ENCODE results near the gene DOK4. TPM values are rescaled to one million over a fixed set of nuclear protein-coding genes. Genes with fewer than 3 reads are reported as not detected.

The DOK4 gene
- total and polyA plus RNA-seq, 12 donors = 3.6 to 10.7 (median 8.0) TPM

DNA sequence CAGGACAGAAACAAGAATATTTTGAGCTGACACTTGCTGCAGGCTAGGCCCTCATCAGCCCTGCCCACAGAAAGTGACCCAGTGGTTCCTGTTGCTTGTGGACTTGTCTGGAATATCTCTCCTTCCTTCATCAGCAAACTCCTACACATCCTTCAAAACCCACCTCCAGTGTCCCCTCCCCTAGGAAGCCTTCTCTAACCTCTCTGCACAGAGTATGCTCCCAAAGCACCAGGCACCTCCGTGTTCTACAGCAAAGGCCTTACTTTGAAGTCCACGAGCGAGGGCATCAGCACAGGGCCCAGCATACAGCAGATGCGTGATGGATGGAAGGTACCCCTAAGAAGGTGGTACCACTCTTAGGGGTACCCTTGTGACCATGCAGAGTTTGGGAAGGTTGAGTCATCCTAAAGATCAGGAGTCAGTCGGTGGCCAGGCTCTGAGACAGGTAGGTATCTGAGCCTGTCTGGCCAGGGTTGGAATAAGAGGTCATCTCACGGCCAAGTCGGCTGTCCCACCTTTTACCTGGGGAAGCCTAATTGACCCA lies 48.1 kb upstream of the DOK4 start:
- ATAC-seq (no peak), DNase-seq (peak in 1 of 2 donors; percentile 2)
- WGBS, 2 donors = 97 to 98% methylated on average over 7 of the region's 7 CpGs
- Histone ChIP-seq H3K4me1 (peaks cover 7 to 82% (median 48%) of the 10 kb centered on the region in 9 donors), H3K4me3 (no peak overlapping the region), H3K27me3 (peaks cover 0 to 54% (median 0%) of the 10 kb centered on the region in 7 donors), H3K27ac (peak overlapping the region in 4 of 10 donors; percentile 8 to 37 (median 9)), H3K36me3 (no peaks in the 10 kb centered on the region), H3K9me3 (no peaks in the 10 kb centered on the region)
- TF ChIP-seq, protein P1, sequence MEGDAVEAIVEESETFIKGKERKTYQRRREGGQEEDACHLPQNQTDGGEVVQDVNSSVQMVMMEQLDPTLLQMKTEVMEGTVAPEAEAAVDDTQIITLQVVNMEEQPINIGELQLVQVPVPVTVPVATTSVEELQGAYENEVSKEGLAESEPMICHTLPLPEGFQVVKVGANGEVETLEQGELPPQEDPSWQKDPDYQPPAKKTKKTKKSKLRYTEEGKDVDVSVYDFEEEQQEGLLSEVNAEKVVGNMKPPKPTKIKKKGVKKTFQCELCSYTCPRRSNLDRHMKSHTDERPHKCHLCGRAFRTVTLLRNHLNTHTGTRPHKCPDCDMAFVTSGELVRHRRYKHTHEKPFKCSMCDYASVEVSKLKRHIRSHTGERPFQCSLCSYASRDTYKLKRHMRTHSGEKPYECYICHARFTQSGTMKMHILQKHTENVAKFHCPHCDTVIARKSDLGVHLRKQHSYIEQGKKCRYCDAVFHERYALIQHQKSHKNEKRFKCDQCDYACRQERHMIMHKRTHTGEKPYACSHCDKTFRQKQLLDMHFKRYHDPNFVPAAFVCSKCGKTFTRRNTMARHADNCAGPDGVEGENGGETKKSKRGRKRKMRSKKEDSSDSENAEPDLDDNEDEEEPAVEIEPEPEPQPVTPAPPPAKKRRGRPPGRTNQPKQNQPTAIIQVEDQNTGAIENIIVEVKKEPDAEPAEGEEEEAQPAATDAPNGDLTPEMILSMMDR (IDR thresholded peaks at IDR 0.05) = no peak
- intact Hi-C loops (cut with DNase I) = loop anchor here in 1 of 10 donors (5.0 kb wide), 1 partner anchor 47 kb away; the partner anchor contains the start of gene DOK4

GRCh38 chr16:57533431-57534336 lies 47.4 kb upstream of the DOK4 start:
- H3K27ac ChIP-seq = peak overlapping the region in 4 of 10 donors; percentile 8 to 37 (median 9)

GRCh38 chr16:57532266-57532625 lies 46.0 kb upstream of the DOK4 start:
- Histone ChIP-seq H3K36me3 (peaks cover 0 to 11% (median 0%) of the 10 kb centered on the region in 9 donors), H3K9me3 (no peaks in the 10 kb centered on the region), H3K27me3 (peaks cover 0 to 42% (median 0%) of the 10 kb centered on the region in 7 donors), H3K4me3 (no peak overlapping the region), H3K27ac (no peak overlapping the region), H3K4me1 (peaks cover 7 to 64% (median 45%) of the 10 kb centered on the region in 9 donors)
- 89 to 90% methylated on average over 7 of the region's 7 CpGs for WGBS, 2 donors
- ATAC-seq (no peak), DNase-seq (no peak)
- TF ChIP-seq, protein P1 (IDR thresholded peaks at IDR 0.05) = no peak
- intact Hi-C loops (cut with DNase I) = loop anchor here in 1 of 10 donors (5.0 kb wide), 1 partner anchor 45 kb away; the partner anchor contains the start of gene DOK4

More at GRCh38 chr16:57533431-57534336, 47.4 kb upstream of the DOK4 start:
- 50 to 61% methylated on average over 19 of the region's 19 CpGs for WGBS, 2 donors
- peak overlapping the region in 1 of 10 donors; percentile 3 for H3K4me3 ChIP-seq
- peaks cover 0 to 50% (median 0%) of the 10 kb centered on the region in 7 donors for H3K27me3 ChIP-seq
- H3K9me3 ChIP-seq = no peaks in the 10 kb centered on the region
- intact Hi-C loops (cut with DNase I) = loop anchor here in 1 of 10 donors (5.0 kb wide), 1 partner anchor 46 kb away; the partner anchor contains the start of gene DOK4
- H3K4me1 ChIP-seq = peaks cover 7 to 78% (median 48%) of the 10 kb centered on the region in 9 donors
- peak in 1 of 2 donors; percentile 37 for DNase-seq
- TF ChIP-seq, protein P1 (IDR thresholded peaks at IDR 0.05) = no peak
- no peaks in the 10 kb centered on the region for H3K36me3 ChIP-seq
- ATAC-seq = no peak

DNA sequence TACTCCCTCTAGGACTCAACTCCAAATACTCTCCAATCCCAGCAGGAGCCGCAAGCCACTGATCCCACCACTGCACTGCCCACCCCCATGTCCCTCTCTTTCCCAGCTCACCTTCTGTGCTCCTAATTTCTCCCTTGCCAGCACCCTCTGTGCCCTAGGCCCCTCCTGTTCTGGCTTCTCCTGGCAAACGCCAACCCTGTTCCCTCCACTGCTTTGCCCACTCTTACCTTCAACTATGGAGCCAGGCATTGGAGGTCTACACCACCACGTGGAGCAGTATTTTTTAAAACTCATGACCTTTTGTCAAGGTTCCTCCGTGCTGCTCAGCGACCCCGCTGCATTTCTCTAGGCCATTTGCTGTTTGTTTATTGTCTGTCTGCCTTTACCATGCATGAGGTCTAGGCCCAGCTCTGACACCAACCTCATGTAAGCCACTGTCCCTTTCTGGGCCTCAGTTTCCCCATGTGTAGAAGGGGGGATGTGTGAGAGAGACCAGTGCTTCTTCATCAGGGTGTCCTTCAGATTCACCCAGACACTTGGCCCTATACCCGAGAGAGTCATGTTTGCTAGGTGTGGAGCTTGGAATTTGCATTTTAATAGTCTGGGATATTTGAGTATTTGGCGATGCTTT lies 45.5 kb upstream of the DOK4 start:
- no peak overlapping the region for H3K4me3 ChIP-seq
- TF ChIP-seq, protein P1 (IDR thresholded peaks at IDR 0.05) = no peak
- H3K27ac ChIP-seq = no peak overlapping the region
- intact Hi-C loops (cut with DNase I) = loop anchor here in 1 of 10 donors (5.0 kb wide), 1 partner anchor 44 kb away; the partner anchor contains the start of gene DOK4
- peaks cover 0 to 16% (median 0%) of the 10 kb centered on the region in 9 donors for H3K36me3 ChIP-seq
- no peaks in the 10 kb centered on the region for H3K9me3 ChIP-seq
- ATAC-seq (no peak), DNase-seq (peak in 1 of 2 donors; percentile 2)
- peaks cover 0 to 41% (median 0%) of the 10 kb centered on the region in 7 donors for H3K27me3 ChIP-seq
- 90 to 91% methylated on average over 8 of the region's 8 CpGs for WGBS, 2 donors
- H3K4me1 ChIP-seq = peaks cover 7 to 59% (median 40%) of the 10 kb centered on the region in 9 donors

All from heart right ventricle (tissue), 16 donors.